ENCODE data around the gene ZNF43. TPM values are rescaled to one million over a fixed set of nuclear protein-coding genes. Genes with fewer than 3 reads are reported as not detected.

ZNF43 gene
- total and polyA plus RNA-seq, 2 of the 8 experiments (the other 6 are each of a cell fraction or from before 2014, with no cell fraction given), result 24.7 to 53.1 TPM

GRCh38 chr19:21856773-21857514, 21.0 kb upstream of the ZNF43 start:
- Histone ChIP-seq H3K4ac (replicated peaks; ENCODE audit: insufficient read length, low read depth, low read length) (no peak overlapping the region), H3K79me1 (ENCODE audit: low read depth, low read length) (no peaks in the 10 kb centered on the region), H3K4me1 (replicated peaks in 1 of 4; ENCODE audit: control insufficient read depth in 3 of 4, insufficient read depth in 4 of 4, low read length in 3 of 4) (peaks cover 0 to 3% (median 0%) of the 10 kb centered on the region in 4 experiments; a peak in 1 of 7 replicates), H3K23ac (ENCODE audit: insufficient read length) (no peak overlapping the region), H3K14ac (ENCODE audit: insufficient read length) (no peak overlapping the region), H2BK15ac (ENCODE audit: low read length) (no peak overlapping the region), H3K27ac (ENCODE audit: low read depth, low read length) (no peak overlapping the region), H2BK120ac (replicated peaks; ENCODE audit: low read depth, low read length) (no peak overlapping the region), H3K27me3 (replicated peaks in 1 of 4; ENCODE audit: control insufficient read depth in 3 of 4, extremely low read depth in 1 of 4, insufficient read depth in 3 of 4, low read length in 3 of 4) (no peaks in the 10 kb centered on the region), H2AK5ac (ENCODE audit: low read depth, low read length) (no peak overlapping the region), H4K5ac (ENCODE audit: insufficient read length, low read depth, low read length) (no peak overlapping the region), H3K4me3 (ENCODE audit: extremely low read depth in 1 of 4, insufficient read depth in 2 of 4, low read depth in 3 of 4, low read length in 4 of 4) (no peak overlapping the region), H3K4me2 (ENCODE audit: insufficient read depth in 1 of 2, low read depth in 2 of 2, low read length in 2 of 2) (peak overlapping the region; percentile 21 to 39; a peak in 1 of 4 replicates), H4K20me1 (replicated peaks in 1 of 2; ENCODE audit: control insufficient read depth in 1 of 2, insufficient read depth in 2 of 2, low read length in 2 of 2) (no peaks in the 10 kb centered on the region), H4K8ac (ENCODE audit: extremely low read depth, insufficient read depth, low read length) (no peak overlapping the region), H3K56ac (replicated peaks; ENCODE audit: insufficient read length, low read depth, low read length) (no peak overlapping the region), H2BK5ac (ENCODE audit: low read depth, low read length) (no peak overlapping the region), H3K79me2 (ENCODE audit: control insufficient read depth in 1 of 2, insufficient read depth in 2 of 2, low read length in 2 of 2) (no peaks in the 10 kb centered on the region), H3K9ac (replicated peaks in 1 of 4; ENCODE audit: extremely low read depth in 1 of 4, low read depth in 3 of 4, low read length in 3 of 4) (no peak overlapping the region), H2BK12ac (ENCODE audit: low read depth, low read length) (no peak overlapping the region), H3K36me3 (ENCODE audit: control insufficient read depth in 2 of 4, insufficient read depth in 4 of 4, low read length in 3 of 4) (no peaks in the 10 kb centered on the region), H2AFZ (ENCODE audit: low read length) (no peak overlapping the region), H3K9me3 (ENCODE audit: insufficient read depth in 2 of 2, low read depth in 1 of 2, low read length in 1 of 2) (peaks cover 6 to 22% of the 10 kb centered on the region in 2 experiments; a peak in 3 of 4 replicates), H4K91ac (replicated peaks; ENCODE audit: insufficient read length, low read length) (no peak overlapping the region), H2BK20ac (ENCODE audit: low read length) (no peak overlapping the region), H3K18ac (ENCODE audit: extremely low read depth, low read length) (no peak overlapping the region; the same call in 1 of the 2 replicates), H3K23me2 (ENCODE audit: low read depth, low read length) (no peaks in the 10 kb centered on the region)
- CTCF ChIA-PET (ENCODE audit: partially characterized antibody), result interaction anchor here (1.2 kb wide), 1 partner anchor 57 kb away, joined by 3 read pairs; no protein-coding TSS in a partner anchor
- 57% methylated on average over 9 of the region's 9 CpGs; no CpG with 5 or more reads in 1 of the 2 experiments for WGBS, 2 experiments (ENCODE audit: extremely low coverage in 1 of 2, insufficient coverage in 1 of 2, insufficient read length in 1 of 2, insufficient replicate concordance in 2 of 2, low coverage in 1 of 2, low lambda C conversion rate in 2 of 2, missing lambda C conversion rate in 1 of 2)
- no peak for DNase-seq (ENCODE audit: low read depth in 1 of 2, low spot score in 2 of 2)
- POLR2A ChIA-PET (ENCODE audit: partially characterized antibody), result interaction anchor here (0.7 to 2.6 kb wide), 4 partner anchors 10 to 103 kb away, joined by 3 to 13 read pairs (median 4); no protein-coding TSS in a partner anchor
- TF ChIP-seq CBX5 (IDR thresholded peaks at IDR 0.05; ENCODE audit: low read depth, low read length) (no peak), CHD1 (IDR thresholded peaks at IDR 0.05; ENCODE audit: low read depth, low read length) (no peak), HDAC6 (IDR thresholded peaks at IDR 0.05; ENCODE audit: low read depth, low read length) (no peak), SP1 (IDR thresholded peaks at IDR 0.05; ENCODE audit: low read depth, low read length) (no peak)
- no peak for FAIRE-seq
